ENCODE results near the gene KCNB1. TPM values are rescaled to one million over a fixed set of nuclear protein-coding genes. Genes with fewer than 3 reads are reported as not detected.

KCNB1 gene
- total RNA-seq, 4 donors from 2014 or later: 1.9 to 5.6 (median 2.3) TPM

- WGBS, 2 donors (ENCODE audit: low coverage in 1 of 2): 43 to 48% methylated on average over 6 of the region's 6 CpGs
- Histone ChIP-seq H3K4me3 (no peak overlapping the region), H3K27me3 (no peaks in the 10 kb centered on the region), H3K36me3 (no peaks in the 10 kb centered on the region), H3K9me3 (no peaks in the 10 kb centered on the region), H3K27ac (peak overlapping the region in 1 of 4 donors; percentile 7), H3K4me1 (peaks cover 0 to 4% (median 2%) of the 10 kb centered on the region in 4 donors)
- TF ChIP-seq POLR2AphosphoS5 (IDR thresholded peaks at IDR 0.05) (no peak), EP300 (IDR thresholded peaks at IDR 0.05; ENCODE audit: low read depth) (no peak), POLR2A (IDR thresholded peaks at IDR 0.05) (no peak)
- TF ChIP-seq, protein P1, sequence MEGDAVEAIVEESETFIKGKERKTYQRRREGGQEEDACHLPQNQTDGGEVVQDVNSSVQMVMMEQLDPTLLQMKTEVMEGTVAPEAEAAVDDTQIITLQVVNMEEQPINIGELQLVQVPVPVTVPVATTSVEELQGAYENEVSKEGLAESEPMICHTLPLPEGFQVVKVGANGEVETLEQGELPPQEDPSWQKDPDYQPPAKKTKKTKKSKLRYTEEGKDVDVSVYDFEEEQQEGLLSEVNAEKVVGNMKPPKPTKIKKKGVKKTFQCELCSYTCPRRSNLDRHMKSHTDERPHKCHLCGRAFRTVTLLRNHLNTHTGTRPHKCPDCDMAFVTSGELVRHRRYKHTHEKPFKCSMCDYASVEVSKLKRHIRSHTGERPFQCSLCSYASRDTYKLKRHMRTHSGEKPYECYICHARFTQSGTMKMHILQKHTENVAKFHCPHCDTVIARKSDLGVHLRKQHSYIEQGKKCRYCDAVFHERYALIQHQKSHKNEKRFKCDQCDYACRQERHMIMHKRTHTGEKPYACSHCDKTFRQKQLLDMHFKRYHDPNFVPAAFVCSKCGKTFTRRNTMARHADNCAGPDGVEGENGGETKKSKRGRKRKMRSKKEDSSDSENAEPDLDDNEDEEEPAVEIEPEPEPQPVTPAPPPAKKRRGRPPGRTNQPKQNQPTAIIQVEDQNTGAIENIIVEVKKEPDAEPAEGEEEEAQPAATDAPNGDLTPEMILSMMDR (IDR thresholded peaks at IDR 0.05): no peak
- intact Hi-C loops (cut with DNase I; ENCODE audit: low total_unique reads) (no loop called here), in situ Hi-C loops (cut with MboI; ENCODE audit: low pct_ligation_motif_present in 1 of 4, low pct_unique_long_range_greater_than_20kb in 1 of 4, low sequenced_read_pairs in 3 of 4) (no loop called here)
- no peak for DNase-seq
These were observed 122.1 kb downstream of the KCNB1 start for GRCh38 chr20:49360242-49360968.

DNA sequence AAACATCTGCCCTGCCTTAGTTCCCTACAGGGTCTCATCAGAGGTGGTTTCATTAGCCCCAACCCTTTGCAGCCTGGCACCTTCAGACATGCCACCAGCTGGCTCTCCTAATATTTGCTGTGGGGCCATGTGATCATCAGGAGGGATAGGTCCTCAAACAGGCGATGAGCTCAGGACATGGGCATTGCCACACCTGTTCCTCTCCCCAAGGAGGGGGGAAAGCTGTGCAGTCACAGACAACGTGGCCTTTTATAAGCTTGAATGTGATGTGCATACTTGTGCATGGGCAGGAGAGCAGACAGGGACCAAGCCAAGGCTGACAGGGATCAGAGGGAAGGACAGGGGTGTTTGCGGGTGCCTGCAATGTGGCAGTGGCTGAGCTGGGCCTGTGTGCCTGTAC, 125.8 kb downstream of the KCNB1 start:
- WGBS, 2 donors (ENCODE audit: low coverage in 1 of 2): 60 to 83% methylated on average over 1 to 3 of the region's 3 CpGs

GRCh38 chr20:49354673-49355072, 127.8 kb downstream of the KCNB1 start:
- Histone ChIP-seq H3K9me3 (no peaks in the 10 kb centered on the region), H3K4me1 (peaks cover 0 to 5% (median 0%) of the 10 kb centered on the region in 4 donors), H3K36me3 (no peaks in the 10 kb centered on the region), H3K27ac (no peak overlapping the region), H3K27me3 (peaks cover 2% of the 10 kb centered on the region), H3K4me3 (no peak overlapping the region)
- TF ChIP-seq, protein P1 (IDR thresholded peaks at IDR 0.05): no peak
- no peak for TF ChIP-seq POLR2AphosphoS5 (IDR thresholded peaks at IDR 0.05)
- no peak for TF ChIP-seq POLR2A (IDR thresholded peaks at IDR 0.05)
- TF ChIP-seq EP300 (IDR thresholded peaks at IDR 0.05; ENCODE audit: low read depth): no peak
- 90% methylated on average over 2 to 4 of the region's 4 CpGs for WGBS, 2 donors (ENCODE audit: low coverage in 1 of 2)
- in situ Hi-C loops (cut with MboI; ENCODE audit: low pct_ligation_motif_present in 1 of 4, low pct_unique_long_range_greater_than_20kb in 1 of 4, low sequenced_read_pairs in 3 of 4): no loop called here
- intact Hi-C loops (cut with DNase I; ENCODE audit: low total_unique reads): no loop called here
- no peak for DNase-seq

More for the DNA sequence above, 125.8 kb downstream of the KCNB1 start:
- TF ChIP-seq POLR2A (IDR thresholded peaks at IDR 0.05) (no peak), POLR2AphosphoS5 (IDR thresholded peaks at IDR 0.05) (no peak), EP300 (IDR thresholded peaks at IDR 0.05; ENCODE audit: low read depth) (no peak)
- TF ChIP-seq, protein P1 (IDR thresholded peaks at IDR 0.05): no peak
- no peaks in the 10 kb centered on the region for H3K9me3 ChIP-seq
- H3K4me1 ChIP-seq: peaks cover 0 to 4% (median 0%) of the 10 kb centered on the region in 4 donors
- no peaks in the 10 kb centered on the region for H3K36me3 ChIP-seq
- intact Hi-C loops (cut with DNase I; ENCODE audit: low total_unique reads): no loop called here
- in situ Hi-C loops (cut with MboI; ENCODE audit: low pct_ligation_motif_present in 1 of 4, low pct_unique_long_range_greater_than_20kb in 1 of 4, low sequenced_read_pairs in 3 of 4): no loop called here
- no peak overlapping the region for H3K27ac ChIP-seq
- DNase-seq: no peak
- peaks cover 2% of the 10 kb centered on the region for H3K27me3 ChIP-seq
- no peak overlapping the region for H3K4me3 ChIP-seq

- H3K27me3 ChIP-seq: peaks cover 2% of the 10 kb centered on the region
- TF ChIP-seq POLR2AphosphoS5 (IDR thresholded peaks at IDR 0.05): no peak
- no peak for TF ChIP-seq POLR2A (IDR thresholded peaks at IDR 0.05)
- WGBS, 2 donors (ENCODE audit: low coverage in 1 of 2): 49 to 100% methylated on average over 1 to 4 of the region's 4 CpGs
- no peak overlapping the region for H3K4me3 ChIP-seq
- peaks cover 0 to 5% (median 0%) of the 10 kb centered on the region in 4 donors for H3K4me1 ChIP-seq
- no peaks in the 10 kb centered on the region for H3K36me3 ChIP-seq
- no peak for DNase-seq
- H3K9me3 ChIP-seq: no peaks in the 10 kb centered on the region
- in situ Hi-C loops (cut with MboI; ENCODE audit: low pct_ligation_motif_present in 1 of 4, low pct_unique_long_range_greater_than_20kb in 1 of 4, low sequenced_read_pairs in 3 of 4) (no loop called here), intact Hi-C loops (cut with DNase I; ENCODE audit: low total_unique reads) (no loop called here)
- H3K27ac ChIP-seq: no peak overlapping the region
These were observed 129.1 kb downstream of the KCNB1 start for GRCh38 chr20:49353348-49353747.

All from transverse colon (tissue), 4 donors.